Measurements from ENCODE around the gene CHRNA4.
"Not testable (repeated sequence)": the region's sequence is repeated elsewhere in the genome, so short reads cannot be mapped to it uniquely, and the experiment has no call there.

The CHRNA4 gene

GRCh38 chr20:63397155-63397843 is 36.1 kb upstream of the CHRNA4 start:
- no peak for DNase-seq

GRCh38 chr20:63396300-63396699 is 35.2 kb upstream of the CHRNA4 start:
- no peak for DNase-seq

GRCh38 chr20:63395723-63396122 is 34.6 kb upstream of the CHRNA4 start:
- no peak for DNase-seq

GRCh38 chr20:63394920-63395455 is 33.8 kb upstream of the CHRNA4 start:
- DNase-seq, result no peak

GRCh38 chr20:63394069-63394919 is 33.1 kb upstream of the CHRNA4 start:
- no peak for DNase-seq

GRCh38 chr20:63393566-63393965 is 32.4 kb upstream of the CHRNA4 start:
- DNase-seq, result no peak

- no peak for DNase-seq
Observed at GRCh38 chr20:63392465-63393365, 31.6 kb upstream of the CHRNA4 start.

GRCh38 chr20:63387917-63388316 is 26.8 kb upstream of the CHRNA4 start:
- DNase-seq, result no peak

GRCh38 chr20:63387393-63387792 is 26.2 kb upstream of the CHRNA4 start:
- no peak for DNase-seq

GRCh38 chr20:63386491-63386890 is 25.3 kb upstream of the CHRNA4 start:
- no peak for DNase-seq

- DNase-seq, result no peak
Observed at GRCh38 chr20:63385819-63386218, 24.7 kb upstream of the CHRNA4 start.

GRCh38 chr20:63384336-63384735 is 23.2 kb upstream of the CHRNA4 start:
- DNase-seq, result no peak

GRCh38 chr20:63383556-63383955 is 22.4 kb upstream of the CHRNA4 start:
- no peak for DNase-seq

GRCh38 chr20:63382551-63383300 is 21.6 kb upstream of the CHRNA4 start:
- no peak for DNase-seq

- DNase-seq, result peak in 1 of 2 donors; percentile 12
Observed at GRCh38 chr20:63381781-63382431, 20.8 kb upstream of the CHRNA4 start.

GRCh38 chr20:63380346-63380870 is 19.3 kb upstream of the CHRNA4 start:
- no peak for DNase-seq

GRCh38 chr20:63379872-63380271 is 18.7 kb upstream of the CHRNA4 start:
- not testable (repeated sequence) for DNase-seq

- no peak for DNase-seq
Observed at GRCh38 chr20:63379296-63379695, 18.1 kb upstream of the CHRNA4 start.

- no peak for DNase-seq
Observed at GRCh38 chr20:63378626-63379025, 17.5 kb upstream of the CHRNA4 start.

- no peak for DNase-seq
Observed at GRCh38 chr20:63377951-63378381, 16.8 kb upstream of the CHRNA4 start.

GRCh38 chr20:63377256-63377941 is 16.2 kb upstream of the CHRNA4 start:
- no peak for DNase-seq
